B cell (primary cell): Measurements from ENCODE around the gene GRK5. TPM values are rescaled to one million over a fixed set of nuclear protein-coding genes. Genes with fewer than 3 reads are reported as not detected.

Experiments
- ATAC-seq: fragments of 200-7000 bp; cut with Tn5 transposase; one replicate; pipeline ENCODE4 v1.10.0; 2021; ENCODE audit warnings: low read depth, mild to moderate bottlenecking, moderate number of reproducible peaks, moderate library complexity
- CTCF ChIA-PET: fragments of 350-600 bp; sonication (Branson Sonifier 250); formaldehyde crosslinking; loops from one replicate; lab custom pipeline; 2021; ENCODE audit warnings: antibody characterized with exemption, inconsistent platforms; lab: Charles Lee
- POLR2A ChIA-PET: fragments of 350-600 bp; sonication (Branson Sonifier 250); formaldehyde crosslinking; loops from one replicate; lab custom pipeline; 2021; ENCODE audit warnings: antibody characterized with exemption; lab: Charles Lee
- DNase-seq: peaks from one replicate; pipeline ENCODE4 v3.0.0; 2013
- H2AFZ ChIP-seq: 2 replicates; pipeline ENCODE4 v1.6.1; 2012; ENCODE audit warnings: mild to moderate bottlenecking, low read depth, low read length; ENCODE audit not compliant: insufficient read depth, poor library complexity, severe bottlenecking
- H3K27ac ChIP-seq, 2 donors: 1 replicate in 1 of 2; 2 replicates in 1 of 2; pipeline ENCODE4 v1.5.1; 2012 to 2013; ENCODE audit warnings: low read length in 2 of 2, mild to moderate bottlenecking in 2 of 2, moderate library complexity in 1 of 2
- H3K27me3 ChIP-seq, 4 experiments: fragments of 200-600 bp in 1 of 4; sonication (generic) in 1 of 4; replicated peaks in 1 of 4; 1 replicate in 2 of 4; 2 replicates in 2 of 4; pipeline versions ENCODE4 v1.6.1 to v1.7.0; 2013 to 2016; ENCODE audit warnings: low read length in 3 of 4, mild to moderate bottlenecking in 2 of 4, mixed read lengths in 1 of 4, moderate library complexity in 1 of 4; ENCODE audit not compliant: insufficient read depth in 4 of 4, control insufficient read depth in 3 of 4; ENCODE audit errors: control extremely low read depth in 1 of 4
- H3K36me3 ChIP-seq, 2 experiments: replicated peaks in 1 of 2; 1 replicate in 1 of 2; 2 replicates in 1 of 2; pipeline versions ENCODE4 v1.6.1 to v1.7.1; 2013; ENCODE audit warnings: low read length in 1 of 2; ENCODE audit not compliant: insufficient read depth in 2 of 2, control insufficient read depth in 1 of 2; ENCODE audit errors: control extremely low read depth in 1 of 2, extremely low read depth in 1 of 2
- H3K4me1 ChIP-seq, 2 donors: fragments of 200-600 bp in 1 of 2; sonication (generic) in 1 of 2; 1 replicate in 1 of 2; 2 replicates in 1 of 2; pipeline versions ENCODE4 v1.5.1 to v1.6.1; 2013 to 2017; ENCODE audit warnings: low read length in 2 of 2; ENCODE audit not compliant: control insufficient read depth in 2 of 2, insufficient read depth in 2 of 2
- H3K4me2 ChIP-seq: replicated peaks from 2 replicates; pipeline ENCODE3; 2012; ENCODE audit warnings: mild to moderate bottlenecking, low read depth, low read length; ENCODE audit not compliant: poor library complexity, severe bottlenecking
- H3K4me3 ChIP-seq, 5 experiments: fragments of 200-600 bp in 1 of 5; sonication (generic) in 1 of 5; 1 replicate in 3 of 5; 2 replicates in 2 of 5; pipeline versions ENCODE4 v1.5.1 to v1.7.0; 2011 to 2016; ENCODE audit warnings: low read length in 4 of 5, mild to moderate bottlenecking in 4 of 5, low read depth in 2 of 5, control low read depth in 1 of 5, moderate library complexity in 1 of 5; ENCODE audit not compliant: insufficient read depth in 1 of 5; ENCODE audit errors: control extremely low read depth in 1 of 5, extremely low read depth in 1 of 5
- H3K79me2 ChIP-seq: fragments of 200-600 bp; sonication (generic); one replicate; pipeline ENCODE4 v1.6.0; 2016; ENCODE audit warnings: low read length; ENCODE audit not compliant: control insufficient read depth, insufficient read depth
- H3K9ac ChIP-seq: fragments of 200-600 bp; sonication (generic); 2 replicates; pipeline ENCODE4 v1.6.1; 2017; ENCODE audit warnings: mild to moderate bottlenecking, low read length, moderate library complexity
- H3K9me3 ChIP-seq, 3 donors: one replicate each; pipeline versions ENCODE4 v1.6.1 to v1.7.1; 2013; ENCODE audit warnings: low read length in 2 of 3; ENCODE audit not compliant: control insufficient read depth in 2 of 3, insufficient read depth in 1 of 3; ENCODE audit errors: control extremely low read depth in 1 of 3
- H4K20me1 ChIP-seq: 2 replicates; pipeline ENCODE4 v1.6.0; 2012; ENCODE audit warnings: mild to moderate bottlenecking, low read length; ENCODE audit not compliant: insufficient read depth, control insufficient read depth, poor library complexity, severe bottlenecking
- H3K27ac Mint-ChIP-seq: one replicate; pipeline ENCODE4 v1.8.0; 2021; ENCODE audit warnings: mixed read lengths
- H3K27me3 Mint-ChIP-seq: one replicate; pipeline ENCODE4 v1.8.0; 2021; ENCODE audit warnings: mixed read lengths
- H3K4me1 Mint-ChIP-seq: one replicate; pipeline ENCODE4 v1.8.0; 2021; ENCODE audit warnings: mixed read lengths
- H3K4me3 Mint-ChIP-seq: one replicate; pipeline ENCODE4 v1.8.0; 2021; ENCODE audit warnings: mixed read lengths
- H3K9me3 Mint-ChIP-seq: one replicate; pipeline ENCODE4 v1.8.0; 2022; ENCODE audit warnings: mixed read lengths; ENCODE audit not compliant: insufficient read depth
- EZH2 ChIP-seq: IDR thresholded peaks from 2 replicates; pipeline ENCODE4 v1.6.1; 2012; ENCODE audit warnings: borderline replicate concordance, low read depth, mild to moderate bottlenecking, moderate library complexity, low read length; ENCODE audit not compliant: insufficient read depth, poor library complexity, severe bottlenecking
- WGBS: methylation state at CpG from one replicate; pipeline ENCODE4 v1.1.5; 2013; ENCODE audit warnings: missing lambda C conversion rate; ENCODE audit not compliant: insufficient coverage; 5-methylcytosine and 5-hydroxymethylcytosine counted together
- intact Hi-C: fragments of 100-400 bp; cut with micrococcal nuclease; formaldehyde crosslinking; loops from one replicate; pipeline ENCODE4 v1.10.0; 2022
- polyA plus RNA-seq: library from polyadenylated mRNA; depleted of rRNA; stranded (reverse); fragments of >200 nt; gene quantifications from 2 replicates; pipeline ENCODE4 v1.2.3, GENCODE V29; 2012
- total RNA-seq, 2 donors: library from RNA; stranded (reverse); fragments of 120-200 nt in 1 of 2; gene quantifications; 1 replicate in 1 of 2; 2 replicates in 1 of 2; pipeline versions ENCODE4 v1.2.3 to v1.2.4, GENCODE V29; 2013 to 2022
- TF ChIP-seq, protein P1 (sequence below): fragments of 200-600 bp; IDR thresholded peaks from one replicate; pipeline ENCODE4 v1.8.0; 2022; ENCODE audit warnings: antibody characterized with exemption, mild to moderate bottlenecking

The GRK5 gene
- total and polyA plus RNA-seq, 2 donors (not counting 1 experiment from before 2014, with no cell fraction given), result 21.9 to 54.8 TPM

DNA sequence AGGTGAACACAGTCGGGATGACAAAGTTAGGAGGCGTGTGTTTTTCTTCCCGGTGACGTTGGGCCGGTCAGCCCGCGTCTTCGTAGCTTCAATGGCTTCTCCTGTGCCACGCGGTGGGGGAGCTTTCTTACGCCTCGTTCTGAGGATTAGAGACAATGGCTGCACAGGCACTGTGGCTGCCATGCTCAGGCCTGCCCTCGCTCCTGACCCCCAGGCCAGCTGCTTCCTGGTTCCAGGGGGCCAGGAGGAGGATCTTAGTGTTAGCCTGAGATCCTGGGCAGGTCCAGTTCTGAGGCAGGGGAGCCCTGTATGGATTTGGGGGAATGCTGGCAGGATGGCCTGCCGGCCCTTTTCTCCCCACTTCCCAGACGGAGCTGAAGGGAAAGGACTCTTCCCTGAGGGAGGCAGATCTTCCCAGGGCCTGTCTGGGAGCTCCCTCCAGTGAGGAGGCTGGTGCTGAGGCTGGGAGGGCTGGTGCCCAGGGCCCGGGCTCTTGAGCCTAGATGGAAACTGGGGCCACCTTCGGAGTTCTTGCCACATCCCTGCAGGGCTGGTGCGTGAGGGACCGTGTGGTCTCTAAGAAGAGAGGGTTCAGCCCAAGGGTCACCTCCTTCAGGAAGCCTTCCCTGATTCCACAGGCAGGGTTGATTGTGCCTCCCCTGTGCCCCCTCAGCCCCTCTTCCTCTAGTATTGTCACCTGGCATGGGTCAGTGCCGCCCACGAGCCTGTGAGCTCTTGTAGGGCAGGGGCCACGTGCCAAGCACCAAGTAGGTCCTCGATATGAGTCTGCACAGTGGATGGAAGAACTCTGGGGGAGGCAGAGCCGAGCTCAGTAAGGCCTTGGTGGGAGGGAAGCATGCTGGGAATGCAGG is 101.4 kb downstream of the GRK5 start:
- Histone ChIP-seq H3K9ac (peak overlapping the region; percentile 30), H3K27ac (peak overlapping the region; percentile 11 to 43), H2AFZ (no peak overlapping the region), H3K4me1 (peaks cover 90 to 93% of the 10 kb centered on the region in 2 donors), H3K79me2 (peaks cover 91% of the 10 kb centered on the region), H3K27me3 (no peaks in the 10 kb centered on the region), H3K9me3 (peaks cover 0 to 8% (median 0%) of the 10 kb centered on the region in 3 donors), H3K36me3 (no peaks in the 10 kb centered on the region), H4K20me1 (peaks cover 17% of the 10 kb centered on the region), H3K4me2 (peak overlapping the region; percentile 86), H3K4me3 (peak overlapping the region in 1 of 5 experiments; percentile 30)
- Mint-ChIP-seq H3K9me3 (no peaks in the 10 kb centered on the region), H3K27ac (peak overlapping the region; percentile 94), H3K27me3 (no peaks in the 10 kb centered on the region), H3K4me3 (peak overlapping the region; percentile 80), H3K4me1 (peaks cover 91% of the 10 kb centered on the region)
- DNase-seq (no peak), ATAC-seq (no peak)
- TF ChIP-seq, protein P1, sequence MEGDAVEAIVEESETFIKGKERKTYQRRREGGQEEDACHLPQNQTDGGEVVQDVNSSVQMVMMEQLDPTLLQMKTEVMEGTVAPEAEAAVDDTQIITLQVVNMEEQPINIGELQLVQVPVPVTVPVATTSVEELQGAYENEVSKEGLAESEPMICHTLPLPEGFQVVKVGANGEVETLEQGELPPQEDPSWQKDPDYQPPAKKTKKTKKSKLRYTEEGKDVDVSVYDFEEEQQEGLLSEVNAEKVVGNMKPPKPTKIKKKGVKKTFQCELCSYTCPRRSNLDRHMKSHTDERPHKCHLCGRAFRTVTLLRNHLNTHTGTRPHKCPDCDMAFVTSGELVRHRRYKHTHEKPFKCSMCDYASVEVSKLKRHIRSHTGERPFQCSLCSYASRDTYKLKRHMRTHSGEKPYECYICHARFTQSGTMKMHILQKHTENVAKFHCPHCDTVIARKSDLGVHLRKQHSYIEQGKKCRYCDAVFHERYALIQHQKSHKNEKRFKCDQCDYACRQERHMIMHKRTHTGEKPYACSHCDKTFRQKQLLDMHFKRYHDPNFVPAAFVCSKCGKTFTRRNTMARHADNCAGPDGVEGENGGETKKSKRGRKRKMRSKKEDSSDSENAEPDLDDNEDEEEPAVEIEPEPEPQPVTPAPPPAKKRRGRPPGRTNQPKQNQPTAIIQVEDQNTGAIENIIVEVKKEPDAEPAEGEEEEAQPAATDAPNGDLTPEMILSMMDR, result no peak
- no peak for TF ChIP-seq EZH2
- 93% methylated on average over 23 of the region's 24 CpGs for WGBS
- ChIA-PET POLR2A (interaction anchor here (0.9 to 1.7 kb wide), 4 partner anchors 8 to 101 kb away, joined by 4 to 8 read pairs (median 6); partner anchors contain the start of gene GRK5), CTCF (interaction anchor here (0.6 to 7.0 kb wide), 11 partner anchors 10 to 181 kb away, joined by 3 to 118 read pairs (median 3); partner anchors contain the start of gene GRK5)
- intact Hi-C loops, result loop anchor here (10.0 kb wide), 1 partner anchor 224 kb away; the partner anchor contains the start of gene EIF3A
